NCI-H345 (cell line): ENCODE measurements around the gene KLHDC2.
"Not testable (repeated sequence)": the region's sequence is repeated elsewhere in the genome, so short reads cannot be mapped to it uniquely, and the experiment has no call there.

Experiments
- DNase-seq: peaks from one replicate; lab custom pipeline; 2025; lab: John Stamatoyannopoulos, UW

Gene KLHDC2

DNA sequence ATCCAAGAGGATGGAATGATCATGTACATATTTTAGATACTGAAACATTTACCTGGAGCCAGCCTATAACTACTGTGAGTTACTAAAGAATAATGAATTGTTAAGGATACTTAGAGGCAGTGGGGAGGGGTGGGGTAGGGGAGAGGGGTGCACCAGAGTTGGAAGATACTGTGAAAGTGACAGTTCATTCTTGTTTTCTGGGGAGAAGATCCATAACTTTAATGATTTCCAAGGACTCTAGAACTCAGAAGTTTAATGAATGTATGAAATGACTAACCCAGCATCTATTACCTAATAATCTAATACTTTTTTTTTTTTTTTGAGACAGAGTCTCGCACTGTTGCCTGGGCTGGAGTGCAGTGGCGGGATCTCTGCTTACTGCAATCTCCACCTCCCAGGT lies 10.5 kb downstream of the KLHDC2 start:
- no peak for DNase-seq

- not testable (repeated sequence) for DNase-seq
These were observed 13.1 kb downstream of the KLHDC2 start for GRCh38 chr14:49781040-49781439.

- no peak for DNase-seq
These were observed 15.6 kb downstream of the KLHDC2 start for GRCh38 chr14:49783394-49784014.

GRCh38 chr14:49786315-49786714 lies 18.4 kb downstream of the KLHDC2 start:
- DNase-seq: no peak

- DNase-seq: no peak
These were observed 24.7 kb downstream of the KLHDC2 start for GRCh38 chr14:49792618-49793017.

- no peak for DNase-seq
These were observed 28.1 kb downstream of the KLHDC2 start for GRCh38 chr14:49796025-49796424.

- no peak for DNase-seq
These were observed 40.8 kb downstream of the KLHDC2 start for GRCh38 chr14:49808780-49809179.

DNA sequence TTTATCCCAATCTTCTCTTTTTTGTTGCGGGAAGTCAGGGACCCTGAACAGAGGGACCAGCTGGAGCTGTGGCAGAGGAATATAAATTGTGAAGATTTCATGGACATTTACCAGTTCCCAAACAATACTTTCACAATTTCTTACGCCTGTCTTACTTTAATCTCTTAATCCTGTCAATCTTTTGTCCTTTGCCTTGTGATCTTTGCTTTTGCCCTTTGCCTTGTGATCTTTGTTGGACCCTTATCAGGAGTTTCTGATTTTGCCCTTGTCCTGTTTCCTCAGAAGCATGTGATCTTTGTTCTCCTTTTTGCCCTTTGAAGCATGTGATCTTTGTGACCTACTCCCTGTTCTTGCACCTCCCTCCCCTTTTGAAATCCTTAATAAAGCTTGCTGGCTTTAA lies 48.2 kb downstream of the KLHDC2 start:
- DNase-seq: not testable (repeated sequence)

- DNase-seq: no peak
These were observed 48.9 kb downstream of the KLHDC2 start for GRCh38 chr14:49816844-49817243.

GRCh38 chr14:49820176-49820575 lies 52.2 kb downstream of the KLHDC2 start:
- DNase-seq: no peak

- DNase-seq: no peak
These were observed 60.7 kb downstream of the KLHDC2 start for GRCh38 chr14:49828640-49829039.
